HCT116 (cell line): ENCODE measurements around the gene GAB2. TPM values are rescaled to one million over a fixed set of nuclear protein-coding genes. Genes with fewer than 3 reads are reported as not detected.

Experiments
- ATAC-seq: fragments of 200-7000 bp; cut with Tn5 transposase; 2 replicates; pipeline ENCODE4 v1.9.1; 2020; ENCODE audit warnings: mild to moderate bottlenecking, moderate library complexity
- BruUV-seq: library from RNA; stranded (reverse); fragments of 400-500 nt; replicated peaks from 2 replicates; lab custom pipeline; 2021; lab: Mats Ljungman, UMichigan
- CTCF ChIA-PET: fragments of 300-600 bp; sonication (Branson Sonifier 250); formaldehyde crosslinking; loops from one replicate; lab custom pipeline; 2021; ENCODE audit warnings: antibody characterized with exemption; lab: Charles Lee
- POLR2A ChIA-PET: fragments of 300-600, 350-600 bp; sonication (Branson Sonifier 250); formaldehyde crosslinking; loops from one replicate; lab custom pipeline; 2021; ENCODE audit warnings: antibody characterized with exemption; lab: Charles Lee
- RAD21 ChIA-PET, 2 experiments: fragments of 300-600 bp; sonication (Branson Sonifier 250); formaldehyde crosslinking; loops; one replicate each; lab custom pipeline; 2023; ENCODE audit warnings: low total read pairs in 2 of 2; ENCODE audit not compliant: uncharacterized antibody in 2 of 2, unreplicated experiment in 2 of 2, low non-redundant PET in 1 of 2; lab: Charles Lee
- DNase-seq: peaks from one replicate; pipeline ENCODE4 v3.0.0-alpha.2; 2010; ENCODE audit warnings: low read depth, low spot score
- H2AFZ ChIP-seq: fragments of 200-600 bp; shearing (Covaris generic), sonication (generic); 2 replicates; pipeline ENCODE4 v1.6.1; 2017; ENCODE audit warnings: low read depth, mixed run types, mixed read lengths, antibody characterized with exemption, low read length; ENCODE audit not compliant: poor library complexity, severe bottlenecking
- H3K27ac ChIP-seq: 2 replicates; pipeline ENCODE4 v1.5.1; 2012; ENCODE audit warnings: low read depth, low read length
- H3K27me3 ChIP-seq: fragments of 200-600 bp; sonication (generic); 2 replicates; pipeline ENCODE4 v1.6.1; 2016; ENCODE audit warnings: mixed run types, low read length, mixed read lengths; ENCODE audit not compliant: insufficient read depth
- H3K36me3 ChIP-seq, 2 experiments: fragments of 200-500 bp in 1 of 2; fragments of 200-600 bp in 1 of 2; sonication (Bioruptor generic) in 1 of 2; sonication (generic) in 1 of 2; 2 replicates each; pipeline versions ENCODE4 v1.5.1 to v1.6.1; 2014 to 2016; ENCODE audit warnings: low read length in 2 of 2, inconsistent platforms in 1 of 2, mixed read lengths in 1 of 2, mixed run types in 1 of 2; ENCODE audit not compliant: insufficient read depth in 2 of 2, control insufficient read depth in 1 of 2
- H3K4me1 ChIP-seq, 2 experiments: fragments of 200-600 bp in 1 of 2; sonication (generic) in 1 of 2; 2 replicates each; pipeline versions ENCODE4 v1.5.1 to v1.6.1; 2012 to 2017; ENCODE audit warnings: low read length in 2 of 2, inconsistent platforms in 1 of 2, mild to moderate bottlenecking in 1 of 2, mixed read lengths in 1 of 2, mixed run types in 1 of 2, moderate library complexity in 1 of 2; ENCODE audit not compliant: insufficient read depth in 2 of 2, control insufficient read depth in 1 of 2
- H3K4me2 ChIP-seq: fragments of 200-600 bp; sonication (generic); 2 replicates; pipeline ENCODE4 v1.6.1; 2017; ENCODE audit warnings: mixed run types, low read length, mixed read lengths
- H3K4me3 ChIP-seq, 2 experiments: fragments of 200-600 bp in 1 of 2; sonication (generic) in 1 of 2; replicated peaks in 1 of 2; 2 replicates each; pipeline ENCODE4 v1.5.1; 2011 to 2016; ENCODE audit warnings: low read length in 2 of 2, control low read depth in 1 of 2, low read depth in 1 of 2, mild to moderate bottlenecking in 1 of 2, mixed read lengths in 1 of 2, mixed run types in 1 of 2
- H3K79me2 ChIP-seq: fragments of 200-600 bp; sonication (generic); 2 replicates; pipeline ENCODE4 v1.6.1; 2017; ENCODE audit warnings: mild to moderate bottlenecking, mixed run types, low read length, moderate library complexity, mixed read lengths; ENCODE audit not compliant: insufficient read depth
- H3K9ac ChIP-seq: fragments of 200-600 bp; sonication (generic); 2 replicates; pipeline ENCODE4 v1.6.1; 2016; ENCODE audit warnings: low read length, mixed read lengths
- H3K9me2 ChIP-seq: fragments of 200-600 bp; sonication (generic), shearing (Covaris generic); 2 replicates; pipeline ENCODE4 v1.6.1; 2017; ENCODE audit warnings: mixed run types, mild to moderate bottlenecking, moderate library complexity; ENCODE audit not compliant: insufficient read depth
- H3K9me3 ChIP-seq, 2 experiments: fragments of 200-500 bp in 1 of 2; fragments of 200-600 bp in 1 of 2; sonication (Bioruptor generic) in 1 of 2; sonication (generic) in 1 of 2; 2 replicates each; pipeline ENCODE4 v1.6.1; 2014 to 2017; ENCODE audit warnings: low read length in 2 of 2, mixed read lengths in 2 of 2, inconsistent platforms in 1 of 2, low read depth in 1 of 2, mild to moderate bottlenecking in 1 of 2, mixed run types in 1 of 2, moderate library complexity in 1 of 2; ENCODE audit not compliant: control insufficient read depth in 1 of 2, insufficient read depth in 1 of 2
- H4K20me1 ChIP-seq: fragments of 200-600 bp; sonication (generic), shearing (Covaris generic); 2 replicates; pipeline ENCODE4 v1.6.1; 2017; ENCODE audit warnings: mixed run types, mild to moderate bottlenecking, moderate library complexity; ENCODE audit not compliant: insufficient read depth
- CBX3 ChIP-seq: IDR thresholded peaks from 2 replicates; pipeline ENCODE4 v1.6.1; 2012; ENCODE audit warnings: low read depth
- EZH2phosphoT487 ChIP-seq: fragments of 200-600 bp; IDR thresholded peaks from 2 replicates; pipeline ENCODE4 v1.6.1; 2018; ENCODE audit warnings: antibody characterized with exemption, borderline replicate concordance
- JUND ChIP-seq: IDR thresholded peaks from 2 replicates; pipeline ENCODE4 v1.6.1; 2012
- POLR2AphosphoS5 ChIP-seq: IDR thresholded peaks from 2 replicates; pipeline ENCODE4 v1.6.1; 2011; ENCODE audit warnings: mild to moderate bottlenecking, low read depth, low read length, moderate library complexity
- RAD21 ChIP-seq: IDR thresholded peaks from 2 replicates; pipeline ENCODE4 v1.6.1; 2012; ENCODE audit warnings: low read depth, mild to moderate bottlenecking
- SRF ChIP-seq: IDR thresholded peaks from 2 replicates; pipeline ENCODE4 v1.6.1; 2012; ENCODE audit warnings: low read depth
- TCF7L2 ChIP-seq: IDR thresholded peaks from 2 replicates; pipeline ENCODE4 v1.7.0; 2011; ENCODE audit warnings: borderline replicate concordance, inconsistent platforms; ENCODE audit not compliant: insufficient read depth, insufficient read length; ENCODE audit errors: extremely low read depth
- ZFX ChIP-seq: fragments of 450-650 bp; IDR thresholded peaks from 2 replicates; pipeline ENCODE4 v1.6.1; 2017
- intact Hi-C: fragments of 100-400 bp; cut with micrococcal nuclease; formaldehyde crosslinking; loops from 2 replicates; pipeline ENCODE4 v1.10.0; 2022
- total RNA-seq: library from RNA; stranded (reverse); gene quantifications from one replicate; pipeline ENCODE4 v1.2.1, GENCODE V29; 2021; ENCODE audit not compliant: unreplicated experiment
- TF ChIP-seq, protein P1 (sequence below), 3 experiments: fragments of 200-600 bp in 1 of 3; sonication (generic) in 1 of 3; IDR thresholded peaks in 2 of 3; conservative IDR thresholded peaks in 1 of 3; 2 replicates each; pipeline ENCODE4 v1.5.1; 2012 to 2017; ENCODE audit warnings: low read depth in 2 of 3, low read length in 2 of 3, antibody characterized with exemption in 1 of 3, borderline replicate concordance in 1 of 3, control low read depth in 1 of 3, mild to moderate bottlenecking in 1 of 3, mixed read lengths in 1 of 3, mixed run types in 1 of 3, moderate library complexity in 1 of 3; ENCODE audit not compliant: insufficient read depth in 1 of 3
- TF ChIP-seq, protein P2 (sequence below): IDR thresholded peaks from 2 replicates; pipeline ENCODE4 v1.6.1; 2012; ENCODE audit warnings: low read depth

GAB2 gene
- total RNA-seq, 1 experiment from 2014 or later, result 1.9 TPM

DNA sequence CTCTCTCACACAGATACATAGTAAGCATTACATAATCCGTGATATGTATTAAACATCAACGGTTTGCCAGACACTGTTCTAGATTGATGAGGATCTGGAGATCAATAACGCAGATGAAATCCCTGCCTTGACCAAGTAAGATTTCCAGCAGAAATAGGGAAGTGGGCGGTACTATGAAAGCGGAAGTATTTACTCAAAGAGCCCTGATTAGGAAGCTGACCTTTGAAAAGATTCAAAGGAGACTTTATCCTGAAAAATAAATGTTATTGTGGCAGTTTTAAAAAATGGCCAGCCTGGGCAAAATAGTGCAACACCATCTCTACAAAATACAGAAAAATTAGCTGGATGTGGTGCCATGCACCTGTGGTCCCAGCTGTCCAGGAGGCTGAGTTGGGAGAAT is 26.8 kb downstream of the GAB2 start:
- Histone ChIP-seq H3K9me3 (no peaks in the 10 kb centered on the region), H3K4me3 (no peak overlapping the region), H2AFZ (no peak overlapping the region), H3K9ac (no peak overlapping the region), H3K79me2 (no peaks in the 10 kb centered on the region), H4K20me1 (no peaks in the 10 kb centered on the region), H3K4me1 (no peaks in the 10 kb centered on the region), H3K36me3 (no peaks in the 10 kb centered on the region), H3K27ac (no peak overlapping the region), H3K4me2 (no peak overlapping the region), H3K9me2 (no peaks in the 10 kb centered on the region)
- DNase-seq (no peak), ATAC-seq (no peak)
- ChIA-PET CTCF (no interaction called here), RAD21 (no interaction called here), POLR2A (no interaction called here)
- intact Hi-C loops, result no loop called here
- BruUV-seq, result no TSS peak
- TF ChIP-seq, protein P1, sequence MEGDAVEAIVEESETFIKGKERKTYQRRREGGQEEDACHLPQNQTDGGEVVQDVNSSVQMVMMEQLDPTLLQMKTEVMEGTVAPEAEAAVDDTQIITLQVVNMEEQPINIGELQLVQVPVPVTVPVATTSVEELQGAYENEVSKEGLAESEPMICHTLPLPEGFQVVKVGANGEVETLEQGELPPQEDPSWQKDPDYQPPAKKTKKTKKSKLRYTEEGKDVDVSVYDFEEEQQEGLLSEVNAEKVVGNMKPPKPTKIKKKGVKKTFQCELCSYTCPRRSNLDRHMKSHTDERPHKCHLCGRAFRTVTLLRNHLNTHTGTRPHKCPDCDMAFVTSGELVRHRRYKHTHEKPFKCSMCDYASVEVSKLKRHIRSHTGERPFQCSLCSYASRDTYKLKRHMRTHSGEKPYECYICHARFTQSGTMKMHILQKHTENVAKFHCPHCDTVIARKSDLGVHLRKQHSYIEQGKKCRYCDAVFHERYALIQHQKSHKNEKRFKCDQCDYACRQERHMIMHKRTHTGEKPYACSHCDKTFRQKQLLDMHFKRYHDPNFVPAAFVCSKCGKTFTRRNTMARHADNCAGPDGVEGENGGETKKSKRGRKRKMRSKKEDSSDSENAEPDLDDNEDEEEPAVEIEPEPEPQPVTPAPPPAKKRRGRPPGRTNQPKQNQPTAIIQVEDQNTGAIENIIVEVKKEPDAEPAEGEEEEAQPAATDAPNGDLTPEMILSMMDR (IDR thresholded peaks at IDR 0.05 in 2 of 3, conservative IDR thresholded peaks at IDR 0.05 in 1 of 3; ENCODE audit: borderline replicate concordance in 1 of 3, insufficient read depth in 1 of 3, low read depth in 2 of 3, low read length in 2 of 3), result no peak
- TF ChIP-seq EZH2phosphoT487, result no peak
- no peak for TF ChIP-seq JUND
- TF ChIP-seq SRF, result no peak
- TF ChIP-seq, protein P2, sequence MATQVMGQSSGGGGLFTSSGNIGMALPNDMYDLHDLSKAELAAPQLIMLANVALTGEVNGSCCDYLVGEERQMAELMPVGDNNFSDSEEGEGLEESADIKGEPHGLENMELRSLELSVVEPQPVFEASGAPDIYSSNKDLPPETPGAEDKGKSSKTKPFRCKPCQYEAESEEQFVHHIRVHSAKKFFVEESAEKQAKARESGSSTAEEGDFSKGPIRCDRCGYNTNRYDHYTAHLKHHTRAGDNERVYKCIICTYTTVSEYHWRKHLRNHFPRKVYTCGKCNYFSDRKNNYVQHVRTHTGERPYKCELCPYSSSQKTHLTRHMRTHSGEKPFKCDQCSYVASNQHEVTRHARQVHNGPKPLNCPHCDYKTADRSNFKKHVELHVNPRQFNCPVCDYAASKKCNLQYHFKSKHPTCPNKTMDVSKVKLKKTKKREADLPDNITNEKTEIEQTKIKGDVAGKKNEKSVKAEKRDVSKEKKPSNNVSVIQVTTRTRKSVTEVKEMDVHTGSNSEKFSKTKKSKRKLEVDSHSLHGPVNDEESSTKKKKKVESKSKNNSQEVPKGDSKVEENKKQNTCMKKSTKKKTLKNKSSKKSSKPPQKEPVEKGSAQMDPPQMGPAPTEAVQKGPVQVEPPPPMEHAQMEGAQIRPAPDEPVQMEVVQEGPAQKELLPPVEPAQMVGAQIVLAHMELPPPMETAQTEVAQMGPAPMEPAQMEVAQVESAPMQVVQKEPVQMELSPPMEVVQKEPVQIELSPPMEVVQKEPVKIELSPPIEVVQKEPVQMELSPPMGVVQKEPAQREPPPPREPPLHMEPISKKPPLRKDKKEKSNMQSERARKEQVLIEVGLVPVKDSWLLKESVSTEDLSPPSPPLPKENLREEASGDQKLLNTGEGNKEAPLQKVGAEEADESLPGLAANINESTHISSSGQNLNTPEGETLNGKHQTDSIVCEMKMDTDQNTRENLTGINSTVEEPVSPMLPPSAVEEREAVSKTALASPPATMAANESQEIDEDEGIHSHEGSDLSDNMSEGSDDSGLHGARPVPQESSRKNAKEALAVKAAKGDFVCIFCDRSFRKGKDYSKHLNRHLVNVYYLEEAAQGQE, result no peak
- no peak for TF ChIP-seq CBX3
- no peak for TF ChIP-seq RAD21
- no peak for TF ChIP-seq POLR2AphosphoS5
- no peak for TF ChIP-seq TCF7L2
- TF ChIP-seq ZFX, result no peak
- TF ChIP-seq, all 23 proteins: peak for 0
- no peaks in the 10 kb centered on the region for H3K27me3 ChIP-seq
